ENCODE measurements around the gene PXMP2.

Gene PXMP2

GRCh38 chr12:132687211-132688164, at the start of gene PXMP2, which contains the start of gene POLE:
Gene PXMP2 (plus strand): TSS chr12:132687587. CDS start chr12:132687671, 84 bp downstream.
Gene POLE (minus strand): TSS chr12:132687342. CDS start chr12:132687315, 27 bp downstream.
- peak; percentile 98 to 99 (median 98) for DNase-seq

- no peak for DNase-seq
These were observed 49.6 kb upstream of the PXMP2 start for GRCh38 chr12:132637811-132638210.

- peak in 1 of 3 experiments; percentile 29 for DNase-seq
These were observed 48.6 kb upstream of the PXMP2 start for GRCh38 chr12:132638541-132639408.

DNA sequence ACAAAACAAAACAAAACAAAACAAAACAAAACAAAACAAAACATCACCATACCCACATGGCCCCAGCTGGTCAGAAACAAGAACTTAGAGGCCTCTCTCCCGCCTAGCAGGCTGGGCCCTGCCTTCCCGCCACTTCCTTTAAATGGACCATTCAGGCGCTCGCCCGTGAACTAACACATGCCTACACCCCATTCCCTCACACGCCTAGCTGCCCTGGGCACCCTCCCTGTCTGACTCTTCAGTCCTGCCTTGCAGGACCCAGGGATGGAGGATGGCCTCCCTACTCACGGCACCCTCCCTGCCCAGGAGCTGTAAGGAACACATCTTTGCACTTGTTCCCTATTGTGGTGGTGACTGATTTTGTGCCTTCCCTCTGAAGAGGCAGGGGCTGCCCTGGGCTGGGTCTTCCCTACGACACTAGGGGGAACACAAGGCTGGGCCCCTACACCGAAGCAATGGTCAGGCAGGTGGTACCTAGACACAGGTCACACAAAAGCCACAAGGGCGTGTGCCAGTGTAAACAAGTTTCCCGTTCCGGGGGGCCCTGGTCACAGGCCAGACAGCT, 47.3 kb upstream of the PXMP2 start:
- no peak for DNase-seq

- no peak for DNase-seq
These were observed 46.5 kb upstream of the PXMP2 start for GRCh38 chr12:132640936-132641335.

GRCh38 chr12:132641811-132642650, 45.4 kb upstream of the PXMP2 start:
- no peak for DNase-seq

DNA sequence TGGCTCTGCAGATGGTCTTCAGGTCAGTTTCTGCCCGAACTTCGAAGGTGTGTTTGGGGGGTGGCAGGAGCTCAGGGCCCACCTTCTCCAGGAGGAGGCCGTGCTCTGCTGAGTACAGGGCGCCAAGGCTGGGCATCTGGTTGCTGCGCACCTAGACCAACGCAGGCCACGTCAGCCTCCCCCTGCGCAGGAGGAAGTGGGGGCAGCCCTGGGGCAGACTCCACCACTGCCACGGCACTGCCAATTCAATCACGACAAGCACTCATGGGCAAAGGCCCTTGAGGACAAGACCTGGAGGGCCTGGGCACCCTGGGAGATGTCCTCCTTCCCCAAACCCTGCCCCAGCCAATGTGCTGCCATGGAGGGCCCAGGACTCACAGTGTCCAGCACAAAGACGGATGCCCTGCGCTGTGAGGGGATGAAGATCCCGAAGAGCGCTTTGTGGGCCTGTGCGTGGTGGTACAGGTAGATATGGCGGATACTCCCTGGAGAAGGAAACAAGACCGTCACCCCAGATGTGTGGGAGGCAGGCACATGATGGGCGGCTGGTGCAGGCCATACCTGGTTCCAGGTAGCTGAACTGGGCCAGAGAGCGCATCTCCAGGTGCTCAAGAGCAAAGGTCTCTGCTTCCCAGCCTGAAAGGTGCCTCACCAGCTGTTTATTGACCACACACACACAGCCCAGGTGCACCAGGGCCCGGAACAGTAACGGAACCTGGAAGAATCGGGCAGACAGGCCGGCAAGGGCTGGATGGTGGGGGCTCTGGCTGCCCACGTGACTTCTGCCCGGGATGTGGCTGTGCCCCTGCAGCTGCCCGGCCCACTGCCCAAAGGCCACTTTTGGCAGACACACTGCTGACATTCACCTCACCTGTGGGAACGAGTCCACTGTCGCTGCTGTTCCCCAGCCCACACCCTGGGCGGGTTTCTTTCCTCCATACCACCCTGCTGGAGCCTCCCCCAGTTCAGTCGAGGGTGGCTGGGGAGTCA, 44.2 kb upstream of the PXMP2 start:
- DNase-seq: no peak

GRCh38 chr12:132646850-132647249, 40.5 kb upstream of the PXMP2 start:
- DNase-seq: no peak

DNA sequence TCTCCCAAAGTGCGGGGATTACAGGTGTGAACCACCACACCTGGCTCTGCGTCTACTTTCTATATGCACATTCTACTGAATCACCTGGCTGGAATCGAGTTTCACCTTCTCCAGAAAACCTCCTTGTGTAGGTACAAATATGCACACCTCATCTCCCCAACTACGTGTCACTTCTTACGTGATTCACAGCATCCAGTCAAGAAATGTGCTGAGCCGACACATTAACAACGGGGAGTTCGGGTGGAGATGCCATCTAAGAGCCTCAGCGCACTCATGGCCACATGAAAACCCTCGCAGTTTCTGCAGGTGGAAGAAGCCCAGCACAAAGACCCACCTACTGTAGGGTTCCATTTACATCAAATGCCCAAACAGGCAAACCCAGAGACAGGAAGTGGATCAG, 39.5 kb upstream of the PXMP2 start:
- no peak for DNase-seq

GRCh38 chr12:132648616-132649225, 38.7 kb upstream of the PXMP2 start:
- no peak for DNase-seq

GRCh38 chr12:132649226-132649945, 38.0 kb upstream of the PXMP2 start:
- DNase-seq: no peak

DNA sequence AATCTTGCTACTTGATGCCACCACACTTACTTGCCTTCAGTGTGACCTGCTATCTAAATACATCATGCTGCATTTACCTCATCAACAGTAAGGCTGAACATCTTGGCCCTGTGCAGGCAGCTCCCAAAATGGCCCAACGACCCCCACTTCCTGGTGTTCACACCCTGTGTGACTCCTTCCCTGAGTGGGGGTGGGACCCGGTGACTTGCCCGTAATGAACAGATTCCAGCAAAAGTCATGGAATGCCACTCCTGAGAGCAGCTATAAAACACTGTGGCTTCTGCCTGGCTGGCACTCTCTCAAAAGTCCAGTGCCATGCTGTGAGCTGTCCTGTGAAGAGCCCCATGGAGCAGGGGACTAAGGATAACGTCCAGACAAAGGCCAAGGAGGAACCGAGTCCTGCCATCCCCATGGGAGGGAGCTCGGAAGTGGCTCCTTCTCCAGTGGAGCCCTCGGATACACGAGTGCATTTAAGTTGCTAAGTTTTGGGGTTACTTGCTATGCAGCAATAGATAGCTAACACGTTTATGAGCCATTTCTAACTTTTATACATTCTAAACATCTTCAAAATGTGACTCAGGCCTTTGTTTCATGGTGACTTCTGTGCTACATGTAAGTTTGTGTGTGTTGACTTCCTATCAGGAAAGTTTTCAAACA, 35.8 kb upstream of the PXMP2 start:
- DNase-seq: no peak

DNA sequence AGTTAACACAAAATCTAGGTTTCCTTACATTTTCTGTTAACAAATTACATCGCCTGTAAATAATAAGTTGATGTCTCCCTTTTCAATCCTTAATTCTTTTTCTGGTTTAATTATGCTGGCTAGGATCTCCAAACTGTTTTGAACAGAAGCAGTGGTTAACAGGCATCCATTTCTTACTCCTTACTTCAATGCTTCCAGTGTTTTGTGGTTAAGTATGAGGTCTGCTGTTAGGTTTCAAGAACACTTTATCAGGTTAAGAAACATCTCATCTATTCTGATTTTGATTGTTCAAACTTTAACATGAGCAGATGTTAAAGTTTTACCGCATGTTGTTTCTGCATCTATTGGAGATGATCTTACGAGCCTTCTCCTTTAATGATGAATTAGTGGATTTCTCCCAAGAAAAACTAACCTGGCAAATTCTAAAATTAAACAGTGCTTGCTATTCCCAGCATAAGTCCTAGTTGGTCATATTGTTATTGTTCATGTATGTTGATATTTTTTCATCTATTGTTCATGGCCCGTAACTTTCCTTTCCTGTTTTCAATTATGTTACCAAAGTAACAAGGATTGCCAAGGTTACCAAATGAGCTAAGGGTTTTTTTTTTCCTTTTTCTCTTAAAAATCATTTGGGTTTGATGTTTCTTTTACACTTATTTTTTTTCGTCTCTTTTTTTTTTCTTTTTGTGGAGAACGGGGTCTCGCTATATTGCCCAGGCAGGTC, 33.7 kb upstream of the PXMP2 start:
- DNase-seq: no peak

DNA sequence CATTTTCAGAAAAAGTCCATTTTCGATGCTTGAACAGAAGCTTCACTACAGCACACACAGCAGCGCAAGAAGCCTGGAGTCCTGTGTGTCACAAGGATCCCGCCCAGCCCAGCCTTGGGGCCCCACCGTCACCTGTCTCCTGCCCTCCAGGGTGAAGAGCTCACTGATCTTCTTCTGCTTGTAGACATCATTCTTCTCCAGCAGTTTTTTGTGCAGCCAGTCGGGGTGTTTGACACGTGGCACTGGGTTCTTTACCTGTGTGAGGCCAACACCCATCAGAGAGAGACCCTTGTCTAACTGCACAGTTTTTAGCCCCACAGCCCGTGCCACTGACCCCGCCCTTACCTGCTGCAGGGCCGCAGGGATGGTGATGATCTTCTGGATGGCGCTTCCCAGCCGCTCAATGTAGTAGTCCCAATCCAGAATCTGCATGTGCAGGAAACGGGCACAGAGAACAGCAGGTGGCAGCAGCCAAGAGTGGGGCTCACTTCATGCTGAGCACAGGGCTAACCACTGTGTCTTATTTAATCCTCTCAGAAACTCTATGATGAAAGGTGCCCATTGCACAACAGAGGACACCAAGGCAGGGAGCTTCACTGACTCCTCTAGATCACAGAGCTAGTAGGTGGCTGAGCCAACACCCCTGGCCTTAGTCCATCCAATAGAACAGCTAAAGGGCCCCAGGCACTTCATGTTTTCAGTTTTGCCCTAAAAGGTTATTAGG, 30.2 kb upstream of the PXMP2 start:
- DNase-seq: no peak

- DNase-seq: no peak
These were observed 29.1 kb upstream of the PXMP2 start for GRCh38 chr12:132658149-132658894.

DNA sequence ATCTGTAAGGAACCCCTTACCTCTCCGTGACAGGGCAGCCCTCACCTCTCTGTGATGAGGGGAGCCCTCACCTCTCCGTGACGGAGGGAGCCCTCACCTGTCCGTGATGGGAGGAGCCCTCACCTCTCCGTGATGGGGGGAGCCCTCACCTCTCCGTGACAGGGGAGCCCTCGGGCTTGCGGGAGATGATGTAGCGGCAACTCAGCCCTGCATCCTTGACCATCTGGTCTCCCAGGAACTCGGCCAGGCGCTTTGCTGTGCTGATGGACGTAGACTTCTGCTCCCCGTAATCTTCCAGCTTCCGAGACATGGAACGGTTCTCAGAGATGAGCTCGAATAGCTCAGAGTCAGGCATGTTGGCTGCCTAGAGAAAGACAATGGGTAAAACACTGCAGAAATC, 28.2 kb upstream of the PXMP2 start:
- no peak for DNase-seq

- no peak for DNase-seq
These were observed 27.3 kb upstream of the PXMP2 start for GRCh38 chr12:132660052-132660451.
